Measurements from ENCODE around the gene TNPO2.

Gene TNPO2

DNA sequence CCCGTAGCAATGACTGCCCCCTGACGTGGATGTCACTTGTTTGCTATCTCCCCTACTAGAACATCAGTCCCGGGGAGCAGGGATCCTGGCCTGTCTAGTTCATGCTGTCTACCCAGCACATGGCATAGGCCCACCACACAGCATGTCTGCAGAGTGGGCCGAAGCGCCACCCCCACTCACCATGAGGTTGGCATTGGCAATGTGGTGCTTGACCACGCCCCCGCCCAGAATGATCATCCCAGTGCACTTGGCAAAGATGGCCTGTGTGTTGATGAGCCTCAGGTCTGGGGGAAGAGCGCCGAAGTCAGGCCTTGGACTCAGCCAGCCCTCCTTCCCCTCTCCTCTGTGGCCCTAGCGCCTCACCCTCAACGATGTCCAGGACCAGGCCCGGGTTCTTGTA lies 46.8 kb downstream of the TNPO2 start:
- Histone ChIP-seq H3K9ac (ENCODE audit: low read depth, low read length, poor library complexity, severe bottlenecking) (no peak overlapping the region), H3K79me2 (ENCODE audit: insufficient read depth, low read length) (peaks cover 17% of the 10 kb centered on the region), H3K9me2 (replicated peaks; ENCODE audit: low read depth, low read length) (no peaks in the 10 kb centered on the region), H2AFZ (ENCODE audit: low read length) (no peak overlapping the region), H3K36me3 (ENCODE audit: insufficient read depth, low read length) (peaks cover 53% of the 10 kb centered on the region; the same call in 1 of the 2 replicates), H3K4me1 (ENCODE audit: insufficient read depth, low read length, poor library complexity, severe bottlenecking) (peaks cover 8% of the 10 kb centered on the region), H3K27me3 (ENCODE audit: insufficient read depth, low read length, poor library complexity, severe bottlenecking) (no peaks in the 10 kb centered on the region), H3F3A (ENCODE audit: low read depth) (peaks cover 4% of the 10 kb centered on the region), H4K20me1 (ENCODE audit: insufficient read depth, low read length, poor library complexity, severe bottlenecking) (peaks cover 16% of the 10 kb centered on the region), H3K9me3 (ENCODE audit: insufficient read depth, low read depth, low read length) (no peaks in the 10 kb centered on the region), H3K4me2 (ENCODE audit: low read depth, low read length, poor library complexity, severe bottlenecking) (no peak overlapping the region), H3K4me3 (ENCODE audit: low read length, poor library complexity, severe bottlenecking) (no peak overlapping the region)
- no peak for TF ChIP-seq EZH2phosphoT487 (IDR thresholded peaks at IDR 0.05; ENCODE audit: borderline replicate concordance)
- TF ChIP-seq, protein P1, sequence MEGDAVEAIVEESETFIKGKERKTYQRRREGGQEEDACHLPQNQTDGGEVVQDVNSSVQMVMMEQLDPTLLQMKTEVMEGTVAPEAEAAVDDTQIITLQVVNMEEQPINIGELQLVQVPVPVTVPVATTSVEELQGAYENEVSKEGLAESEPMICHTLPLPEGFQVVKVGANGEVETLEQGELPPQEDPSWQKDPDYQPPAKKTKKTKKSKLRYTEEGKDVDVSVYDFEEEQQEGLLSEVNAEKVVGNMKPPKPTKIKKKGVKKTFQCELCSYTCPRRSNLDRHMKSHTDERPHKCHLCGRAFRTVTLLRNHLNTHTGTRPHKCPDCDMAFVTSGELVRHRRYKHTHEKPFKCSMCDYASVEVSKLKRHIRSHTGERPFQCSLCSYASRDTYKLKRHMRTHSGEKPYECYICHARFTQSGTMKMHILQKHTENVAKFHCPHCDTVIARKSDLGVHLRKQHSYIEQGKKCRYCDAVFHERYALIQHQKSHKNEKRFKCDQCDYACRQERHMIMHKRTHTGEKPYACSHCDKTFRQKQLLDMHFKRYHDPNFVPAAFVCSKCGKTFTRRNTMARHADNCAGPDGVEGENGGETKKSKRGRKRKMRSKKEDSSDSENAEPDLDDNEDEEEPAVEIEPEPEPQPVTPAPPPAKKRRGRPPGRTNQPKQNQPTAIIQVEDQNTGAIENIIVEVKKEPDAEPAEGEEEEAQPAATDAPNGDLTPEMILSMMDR (conservative IDR thresholded peaks at IDR 0.05; ENCODE audit: low read length) = no peak

GRCh38 chr19:12676384-12676792 lies 47.3 kb downstream of the TNPO2 start:
- H3K79me2 ChIP-seq (ENCODE audit: insufficient read depth, low read length) = peaks cover 17% of the 10 kb centered on the region
- H3K4me2 ChIP-seq (ENCODE audit: low read depth, low read length, poor library complexity, severe bottlenecking) = no peak overlapping the region
- H3K4me1 ChIP-seq (ENCODE audit: insufficient read depth, low read length, poor library complexity, severe bottlenecking) = peaks cover 8% of the 10 kb centered on the region
- H3K9me3 ChIP-seq (ENCODE audit: insufficient read depth, low read depth, low read length) = no peaks in the 10 kb centered on the region
- H3K4me3 ChIP-seq (ENCODE audit: low read length, poor library complexity, severe bottlenecking) = no peak overlapping the region
- peaks cover 2% of the 10 kb centered on the region for H3F3A ChIP-seq (ENCODE audit: low read depth)
- no peak overlapping the region for H3K9ac ChIP-seq (ENCODE audit: low read depth, low read length, poor library complexity, severe bottlenecking)
- no peaks in the 10 kb centered on the region for H3K27me3 ChIP-seq (ENCODE audit: insufficient read depth, low read length, poor library complexity, severe bottlenecking)
- no peaks in the 10 kb centered on the region for H3K9me2 ChIP-seq (replicated peaks; ENCODE audit: low read depth, low read length)
- no peak overlapping the region for H2AFZ ChIP-seq (ENCODE audit: low read length)
- TF ChIP-seq EZH2phosphoT487 (IDR thresholded peaks at IDR 0.05; ENCODE audit: borderline replicate concordance) = no peak
- TF ChIP-seq, protein P1 (conservative IDR thresholded peaks at IDR 0.05; ENCODE audit: low read length) = peak; percentile 88
- H3K36me3 ChIP-seq (ENCODE audit: insufficient read depth, low read length) = peaks cover 53% of the 10 kb centered on the region; the same call in 1 of the 2 replicates
- H4K20me1 ChIP-seq (ENCODE audit: insufficient read depth, low read length, poor library complexity, severe bottlenecking) = peaks cover 16% of the 10 kb centered on the region

- Histone ChIP-seq H2AFZ (ENCODE audit: low read length) (no peak overlapping the region), H3K9me2 (replicated peaks; ENCODE audit: low read depth, low read length) (no peaks in the 10 kb centered on the region), H3F3A (ENCODE audit: low read depth) (no peaks in the 10 kb centered on the region), H3K27me3 (ENCODE audit: insufficient read depth, low read length, poor library complexity, severe bottlenecking) (no peaks in the 10 kb centered on the region), H3K4me3 (ENCODE audit: low read length, poor library complexity, severe bottlenecking) (no peak overlapping the region), H3K4me1 (ENCODE audit: insufficient read depth, low read length, poor library complexity, severe bottlenecking) (peaks cover 8% of the 10 kb centered on the region), H4K20me1 (ENCODE audit: insufficient read depth, low read length, poor library complexity, severe bottlenecking) (peaks cover 16% of the 10 kb centered on the region), H3K4me2 (ENCODE audit: low read depth, low read length, poor library complexity, severe bottlenecking) (no peak overlapping the region), H3K36me3 (ENCODE audit: insufficient read depth, low read length) (peaks cover 53% of the 10 kb centered on the region; the same call in 1 of the 2 replicates), H3K79me2 (ENCODE audit: insufficient read depth, low read length) (peaks cover 17% of the 10 kb centered on the region), H3K9ac (ENCODE audit: low read depth, low read length, poor library complexity, severe bottlenecking) (no peak overlapping the region), H3K9me3 (ENCODE audit: insufficient read depth, low read depth, low read length) (no peaks in the 10 kb centered on the region)
- TF ChIP-seq EZH2phosphoT487 (IDR thresholded peaks at IDR 0.05; ENCODE audit: borderline replicate concordance) = no peak
- TF ChIP-seq, protein P1 (conservative IDR thresholded peaks at IDR 0.05; ENCODE audit: low read length) = no peak
These were observed 47.8 kb downstream of the TNPO2 start for GRCh38 chr19:12675940-12676339.
